ENCODE results near the gene DPP9. TPM values are rescaled to one million over a fixed set of nuclear protein-coding genes. Genes with fewer than 3 reads are reported as not detected.

Gene DPP9
- total and polyA plus RNA-seq, 2 of the 13 experiments (the other 11 are each of a cell fraction or from before 2014, with no cell fraction given), result 8.4 to 25.8 TPM

- TF ChIP-seq ELF1 (CRISPR knock-in tag; IDR thresholded peaks at IDR 0.05) (no peak), TFE3 (CRISPR knock-in tag; IDR thresholded peaks at IDR 0.05) (no peak), KAT2B (IDR thresholded peaks at IDR 0.05; ENCODE audit: borderline replicate concordance, low read depth, low read length) (no peak), CHD4 (IDR thresholded peaks at IDR 0.05; ENCODE audit: borderline replicate concordance, low read length) (peak; percentile 95), ZNF264 (CRISPR knock-in tag; IDR thresholded peaks at IDR 0.05) (no peak), ATF7-NPFF (CRISPR knock-in tag; IDR thresholded peaks at IDR 0.05; ENCODE audit: low read depth) (0 out of 2 replicates have a peak, but pooled peaks have one; percentile 41), JARID2 (CRISPR knock-in tag; IDR thresholded peaks at IDR 0.05; ENCODE audit: insufficient replicate concordance) (no peak), KMT2B (CRISPR knock-in tag; IDR thresholded peaks at IDR 0.05) (no peak; the same call in 1 of the 2 replicates), JUN (CRISPR knock-in tag; IDR thresholded peaks at IDR 0.05) (no peak), ARNTL (CRISPR knock-in tag; IDR thresholded peaks at IDR 0.05) (no peak), BORCS8-MEF2B (CRISPR knock-in tag; IDR thresholded peaks at IDR 0.05) (no peak; the same call in 1 of the 2 replicates), GATAD2A (CRISPR knock-in tag; IDR thresholded peaks at IDR 0.05) (0 out of 2 replicates have a peak, but pooled peaks have one; percentile 34), ZNF280B (CRISPR knock-in tag; IDR thresholded peaks at IDR 0.05; ENCODE audit: borderline replicate concordance) (no peak), ZNF256 (CRISPR knock-in tag; conservative IDR thresholded peaks at IDR 0.05) (no peak), RELA (CRISPR knock-in tag; IDR thresholded peaks at IDR 0.05) (no peak), ZNF251 (CRISPR knock-in tag; IDR thresholded peaks at IDR 0.05) (no peak), DMTF1 (CRISPR knock-in tag; IDR thresholded peaks at IDR 0.05) (no peak), SATB2 (CRISPR knock-in tag; IDR thresholded peaks at IDR 0.05) (no peak)
- TF ChIP-seq, protein P1, sequence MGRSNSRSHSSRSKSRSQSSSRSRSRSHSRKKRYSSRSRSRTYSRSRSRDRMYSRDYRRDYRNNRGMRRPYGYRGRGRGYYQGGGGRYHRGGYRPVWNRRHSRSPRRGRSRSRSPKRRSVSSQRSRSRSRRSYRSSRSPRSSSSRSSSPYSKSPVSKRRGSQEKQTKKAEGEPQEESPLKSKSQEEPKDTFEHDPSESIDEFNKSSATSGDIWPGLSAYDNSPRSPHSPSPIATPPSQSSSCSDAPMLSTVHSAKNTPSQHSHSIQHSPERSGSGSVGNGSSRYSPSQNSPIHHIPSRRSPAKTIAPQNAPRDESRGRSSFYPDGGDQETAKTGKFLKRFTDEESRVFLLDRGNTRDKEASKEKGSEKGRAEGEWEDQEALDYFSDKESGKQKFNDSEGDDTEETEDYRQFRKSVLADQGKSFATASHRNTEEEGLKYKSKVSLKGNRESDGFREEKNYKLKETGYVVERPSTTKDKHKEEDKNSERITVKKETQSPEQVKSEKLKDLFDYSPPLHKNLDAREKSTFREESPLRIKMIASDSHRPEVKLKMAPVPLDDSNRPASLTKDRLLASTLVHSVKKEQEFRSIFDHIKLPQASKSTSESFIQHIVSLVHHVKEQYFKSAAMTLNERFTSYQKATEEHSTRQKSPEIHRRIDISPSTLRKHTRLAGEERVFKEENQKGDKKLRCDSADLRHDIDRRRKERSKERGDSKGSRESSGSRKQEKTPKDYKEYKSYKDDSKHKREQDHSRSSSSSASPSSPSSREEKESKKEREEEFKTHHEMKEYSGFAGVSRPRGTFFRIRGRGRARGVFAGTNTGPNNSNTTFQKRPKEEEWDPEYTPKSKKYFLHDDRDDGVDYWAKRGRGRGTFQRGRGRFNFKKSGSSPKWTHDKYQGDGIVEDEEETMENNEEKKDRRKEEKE (IDR thresholded peaks at IDR 0.05), result no peak
These were observed 84.0 kb downstream of the DPP9 start (continued) for GRCh38 chr19:4639531-4640246.
